OCI-LY3 (cell line): Measurements from ENCODE around the gene PC.

Experiments used
- EZH2phosphoT487 ChIP-seq: fragments of 200-600 bp; shearing (Covaris generic); IDR thresholded peaks from 2 replicates; pipeline ENCODE4 v1.6.1; 2018; ENCODE audit warnings: antibody characterized with exemption, mixed run types, low read depth
- TF ChIP-seq, protein P1 (sequence below): fragments of 200-600, 300-600 bp; sonication (generic); IDR thresholded peaks from 2 replicates; pipeline ENCODE4 v1.5.1; 2014; ENCODE audit warnings: antibody characterized with exemption, low read length, low read depth

DNA sequence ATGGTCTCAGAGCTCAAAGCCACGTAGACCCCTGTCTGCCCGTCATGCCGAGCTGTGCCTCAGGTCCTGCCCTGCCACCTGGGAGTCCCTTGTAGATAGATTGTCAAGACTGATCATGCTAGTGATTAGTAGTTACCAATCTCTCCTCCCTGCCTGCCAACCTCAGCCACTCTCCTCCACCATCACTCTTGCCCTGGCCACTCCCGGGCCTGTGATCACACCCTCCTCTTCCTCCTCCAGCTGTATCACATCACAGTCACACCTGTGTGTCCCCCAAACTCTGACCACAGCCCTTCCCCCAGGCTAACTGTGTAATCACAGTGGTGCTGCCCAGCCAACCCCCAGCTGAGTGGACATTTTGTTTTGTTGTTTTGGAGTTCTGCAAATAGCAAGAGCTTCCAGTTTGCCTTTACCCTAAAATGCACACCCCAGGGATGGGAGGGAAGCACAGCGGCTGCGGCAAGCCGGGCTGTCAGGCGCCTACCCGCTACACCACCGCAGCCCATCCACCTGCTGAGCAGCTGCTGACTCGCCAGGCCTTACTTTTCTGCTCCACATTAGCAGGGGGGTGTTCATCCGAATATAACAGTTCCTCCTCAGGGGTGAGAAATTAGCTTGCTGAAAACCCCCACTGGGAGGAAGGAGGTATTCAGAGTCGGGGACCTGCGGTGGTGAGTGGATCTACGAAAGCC is 55.6 kb downstream of the PC start:
- TF ChIP-seq EZH2phosphoT487: no peak
- TF ChIP-seq, protein P1, sequence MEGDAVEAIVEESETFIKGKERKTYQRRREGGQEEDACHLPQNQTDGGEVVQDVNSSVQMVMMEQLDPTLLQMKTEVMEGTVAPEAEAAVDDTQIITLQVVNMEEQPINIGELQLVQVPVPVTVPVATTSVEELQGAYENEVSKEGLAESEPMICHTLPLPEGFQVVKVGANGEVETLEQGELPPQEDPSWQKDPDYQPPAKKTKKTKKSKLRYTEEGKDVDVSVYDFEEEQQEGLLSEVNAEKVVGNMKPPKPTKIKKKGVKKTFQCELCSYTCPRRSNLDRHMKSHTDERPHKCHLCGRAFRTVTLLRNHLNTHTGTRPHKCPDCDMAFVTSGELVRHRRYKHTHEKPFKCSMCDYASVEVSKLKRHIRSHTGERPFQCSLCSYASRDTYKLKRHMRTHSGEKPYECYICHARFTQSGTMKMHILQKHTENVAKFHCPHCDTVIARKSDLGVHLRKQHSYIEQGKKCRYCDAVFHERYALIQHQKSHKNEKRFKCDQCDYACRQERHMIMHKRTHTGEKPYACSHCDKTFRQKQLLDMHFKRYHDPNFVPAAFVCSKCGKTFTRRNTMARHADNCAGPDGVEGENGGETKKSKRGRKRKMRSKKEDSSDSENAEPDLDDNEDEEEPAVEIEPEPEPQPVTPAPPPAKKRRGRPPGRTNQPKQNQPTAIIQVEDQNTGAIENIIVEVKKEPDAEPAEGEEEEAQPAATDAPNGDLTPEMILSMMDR: no peak
